ENCODE measurements around the gene FOLR2. TPM values are rescaled to one million over a fixed set of nuclear protein-coding genes. Genes with fewer than 3 reads are reported as not detected.

FOLR2 gene
- total and polyA plus RNA-seq, 10 donors = 16.1 to 62.3 (median 23.0) TPM

DNA sequence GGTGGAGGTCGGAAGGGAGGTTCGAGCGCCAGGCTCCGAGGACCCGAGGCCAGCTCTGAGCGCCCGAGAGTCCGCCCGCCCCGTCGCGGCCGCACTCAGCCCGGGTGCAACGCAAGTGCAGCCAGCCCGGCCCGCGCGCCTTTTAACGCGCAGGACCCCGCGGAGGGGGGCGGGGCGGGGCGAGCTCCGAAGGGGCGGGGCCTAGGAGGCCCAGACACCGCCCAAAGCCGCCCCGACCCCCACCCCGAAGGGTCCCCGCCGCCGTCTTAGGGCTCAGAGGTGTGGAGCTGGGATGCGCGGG is 27.4 kb downstream of the FOLR2 start, which contains the start of gene PHOX2A:
Gene PHOX2A, minus strand, starts transcription at position 117 of the 301 bp plus-strand sequence. CDS start 172 bp downstream, outside the sequence.
- no peak for DNase-seq
- no peak for TF ChIP-seq POLR2AphosphoS5 (IDR thresholded peaks at IDR 0.05)
- TF ChIP-seq, protein P1, sequence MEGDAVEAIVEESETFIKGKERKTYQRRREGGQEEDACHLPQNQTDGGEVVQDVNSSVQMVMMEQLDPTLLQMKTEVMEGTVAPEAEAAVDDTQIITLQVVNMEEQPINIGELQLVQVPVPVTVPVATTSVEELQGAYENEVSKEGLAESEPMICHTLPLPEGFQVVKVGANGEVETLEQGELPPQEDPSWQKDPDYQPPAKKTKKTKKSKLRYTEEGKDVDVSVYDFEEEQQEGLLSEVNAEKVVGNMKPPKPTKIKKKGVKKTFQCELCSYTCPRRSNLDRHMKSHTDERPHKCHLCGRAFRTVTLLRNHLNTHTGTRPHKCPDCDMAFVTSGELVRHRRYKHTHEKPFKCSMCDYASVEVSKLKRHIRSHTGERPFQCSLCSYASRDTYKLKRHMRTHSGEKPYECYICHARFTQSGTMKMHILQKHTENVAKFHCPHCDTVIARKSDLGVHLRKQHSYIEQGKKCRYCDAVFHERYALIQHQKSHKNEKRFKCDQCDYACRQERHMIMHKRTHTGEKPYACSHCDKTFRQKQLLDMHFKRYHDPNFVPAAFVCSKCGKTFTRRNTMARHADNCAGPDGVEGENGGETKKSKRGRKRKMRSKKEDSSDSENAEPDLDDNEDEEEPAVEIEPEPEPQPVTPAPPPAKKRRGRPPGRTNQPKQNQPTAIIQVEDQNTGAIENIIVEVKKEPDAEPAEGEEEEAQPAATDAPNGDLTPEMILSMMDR (IDR thresholded peaks at IDR 0.05 in 8 of 11, conservative IDR thresholded peaks at IDR 0.05 in 3 of 11) = peak in 1 of 11 experiments; percentile 14
- Histone ChIP-seq H3K4me3 (peak within 1 kb of the TSS in 5 of 8 donors; percentile 1 to 49 (median 13)), H3K9me3 (peaks cover 0 to 7% (median 0%) of the 10 kb centered on the region in 8 donors), H3K4me1 (peaks cover 21 to 48% (median 40%) of the 10 kb centered on the region in 6 donors), H3K36me3 (no peaks in the 10 kb centered on the region), H3K27me3 (replicated peaks in 1 of 7) (peaks cover 9 to 96% (median 84%) of the 10 kb centered on the region in 7 donors), H3K27ac (no peak within 1 kb of the TSS)
- 3 to 13% (median 6%) methylated on average over 28 to 37 of the region's 37 CpGs; no CpG with 5 or more reads in 2 of the 5 donors for WGBS, 5 donors
- intact Hi-C loops (cut with DNase I; ENCODE audit: low total_unique reads) = no loop called here

DNA sequence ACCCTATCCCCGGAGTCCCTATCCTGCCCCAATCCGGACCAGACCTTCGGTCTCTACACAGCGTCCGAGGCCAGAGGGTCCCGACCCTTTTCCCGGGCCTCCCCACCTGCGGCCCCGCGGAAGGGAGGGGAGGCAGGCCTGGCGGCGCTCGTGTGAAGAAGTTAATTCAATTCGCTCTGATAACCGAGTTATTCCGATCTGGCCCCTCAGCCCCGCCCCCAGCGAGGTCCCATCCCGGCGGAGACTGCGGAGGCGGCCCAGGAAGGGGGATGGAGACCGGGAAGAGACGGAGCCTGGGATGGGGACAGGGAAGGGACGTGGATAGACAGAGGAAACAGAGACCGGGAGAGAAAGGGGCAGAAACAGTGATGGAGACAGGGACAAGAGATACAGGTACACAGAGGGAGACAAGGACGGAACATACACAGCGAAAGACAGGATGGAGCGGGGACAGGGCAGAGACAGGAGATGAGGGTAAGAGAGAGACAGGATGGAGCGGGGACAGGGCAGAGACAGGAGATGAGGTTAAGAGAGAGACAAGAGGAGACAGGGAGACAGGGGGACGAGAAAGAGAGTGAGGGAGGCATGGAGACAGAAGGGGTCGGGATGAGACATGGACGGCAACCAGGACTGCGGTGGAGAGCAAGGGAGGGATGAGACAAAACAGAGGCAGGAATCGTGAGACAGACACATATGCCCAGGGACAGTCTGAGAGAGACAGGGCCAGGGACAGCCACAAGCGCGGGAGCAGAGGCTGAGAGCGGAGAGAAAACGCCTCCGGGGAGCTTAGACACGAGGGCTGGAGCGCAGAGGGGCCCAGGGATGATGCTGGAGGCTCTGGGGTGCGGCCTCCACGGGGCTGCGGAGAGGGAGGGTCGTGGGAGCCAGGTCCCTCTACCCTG is 28.0 kb downstream of the FOLR2 start:
- H3K27me3 ChIP-seq (replicated peaks in 1 of 7) = peaks cover 9 to 90% (median 78%) of the 10 kb centered on the region in 7 donors
- H3K9me3 ChIP-seq = peaks cover 0 to 7% (median 0%) of the 10 kb centered on the region in 8 donors
- peak overlapping the region in 5 of 8 donors; percentile 1 to 49 (median 13) for H3K4me3 ChIP-seq
- H3K27ac ChIP-seq = no peak overlapping the region
- intact Hi-C loops (cut with DNase I; ENCODE audit: low total_unique reads) = no loop called here
- no peaks in the 10 kb centered on the region for H3K36me3 ChIP-seq
- TF ChIP-seq POLR2A (IDR thresholded peaks at IDR 0.05) = no peak
- TF ChIP-seq POLR2AphosphoS5 (IDR thresholded peaks at IDR 0.05) = no peak
- TF ChIP-seq, protein P1 (IDR thresholded peaks at IDR 0.05 in 8 of 11, conservative IDR thresholded peaks at IDR 0.05 in 3 of 11) = no peak
- WGBS, 5 donors = 7 to 10% (median 9%) methylated on average over 45 to 46 of the region's 46 CpGs
- no peak for DNase-seq
- peaks cover 15 to 42% (median 34%) of the 10 kb centered on the region in 6 donors for H3K4me1 ChIP-seq

DNA sequence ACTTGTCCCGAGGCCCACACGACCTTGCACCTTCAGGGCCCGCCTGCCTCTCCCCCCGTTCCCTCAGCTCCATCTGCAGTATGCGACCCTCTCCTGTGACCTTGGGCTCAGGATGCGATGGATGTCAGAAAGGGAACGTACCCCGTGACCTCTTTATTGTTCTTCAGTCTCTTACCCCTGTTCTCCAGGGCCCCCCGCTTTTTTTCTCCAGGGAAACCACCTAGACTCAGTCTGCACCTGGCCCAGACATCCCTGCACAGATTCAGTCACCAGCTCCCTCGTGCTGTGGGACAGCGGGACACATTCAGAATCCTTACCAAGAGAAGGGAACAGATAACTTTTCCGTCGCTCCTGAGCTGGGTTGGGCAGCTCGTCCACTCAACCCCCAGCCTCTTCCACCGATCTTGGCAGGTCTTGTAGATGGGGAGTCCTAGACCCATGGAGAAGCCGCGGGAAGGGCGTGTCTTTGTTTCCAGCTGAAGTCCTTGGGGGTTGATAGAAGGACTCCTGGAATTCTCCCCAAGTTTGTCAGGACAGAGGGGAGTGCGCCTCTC is 28.7 kb downstream of the FOLR2 start:
- 9 to 18% (median 15%) methylated on average over 13 to 19 of the region's 19 CpGs for WGBS, 5 donors
- Histone ChIP-seq H3K4me3 (no peak overlapping the region), H3K36me3 (no peaks in the 10 kb centered on the region), H3K4me1 (peaks cover 9 to 35% (median 26%) of the 10 kb centered on the region in 6 donors), H3K27ac (no peak overlapping the region), H3K9me3 (peaks cover 0 to 7% (median 0%) of the 10 kb centered on the region in 8 donors), H3K27me3 (replicated peaks in 1 of 7) (peaks cover 9 to 83% (median 71%) of the 10 kb centered on the region in 7 donors)
- DNase-seq = no peak
- TF ChIP-seq POLR2A (IDR thresholded peaks at IDR 0.05) (no peak), POLR2AphosphoS5 (IDR thresholded peaks at IDR 0.05) (no peak)
- TF ChIP-seq, protein P1 (IDR thresholded peaks at IDR 0.05 in 8 of 11, conservative IDR thresholded peaks at IDR 0.05 in 3 of 11) = no peak
- intact Hi-C loops (cut with DNase I; ENCODE audit: low total_unique reads) = no loop called here

DNA sequence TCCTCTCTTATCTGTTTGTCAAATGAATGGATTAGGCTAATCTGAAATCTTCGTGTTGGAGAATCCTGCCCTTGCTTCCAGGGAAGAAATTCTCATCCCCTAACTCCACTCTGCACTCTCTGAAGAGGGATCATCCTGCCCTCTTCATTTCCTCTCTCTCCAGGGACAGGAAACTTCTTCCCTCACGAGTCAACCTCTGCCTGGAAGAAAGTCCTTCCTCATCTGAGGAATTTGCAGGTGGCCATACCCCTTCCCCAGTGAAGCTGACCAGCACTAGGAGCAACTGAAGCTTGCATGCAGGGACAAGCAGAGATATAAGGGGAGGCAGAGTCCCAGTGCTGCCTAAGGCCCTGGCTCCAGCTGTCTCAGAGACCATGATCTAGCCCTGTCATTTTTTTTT is 31.0 kb downstream of the FOLR2 start:
- DNase-seq = no peak
- H3K36me3 ChIP-seq = no peaks in the 10 kb centered on the region

More for the DNA sequence above, 31.0 kb downstream of the FOLR2 start:
- Histone ChIP-seq H3K27ac (no peak overlapping the region), H3K4me1 (peaks cover 0 to 22% (median 15%) of the 10 kb centered on the region in 6 donors), H3K27me3 (replicated peaks in 1 of 7) (peaks cover 6 to 82% (median 56%) of the 10 kb centered on the region in 7 donors), H3K9me3 (peaks cover 0 to 7% (median 0%) of the 10 kb centered on the region in 8 donors), H3K4me3 (no peak overlapping the region)
- TF ChIP-seq POLR2A (IDR thresholded peaks at IDR 0.05) (no peak), POLR2AphosphoS5 (IDR thresholded peaks at IDR 0.05) (no peak)
- TF ChIP-seq, protein P1 (IDR thresholded peaks at IDR 0.05 in 8 of 11, conservative IDR thresholded peaks at IDR 0.05 in 3 of 11) = no peak
- WGBS, 5 donors = 25 to 34% (median 30%) methylated on average over 2 of the region's 2 CpGs
- intact Hi-C loops (cut with DNase I; ENCODE audit: low total_unique reads) = no loop called here
